Large intestine (tissue), 3 donors: Measurements from ENCODE around the gene TLCD3B. TPM values are rescaled to one million over a fixed set of nuclear protein-coding genes. Genes with fewer than 3 reads are reported as not detected.

Experiments used
- DNase-seq, 2 donors: peaks; one replicate each; pipeline versions ENCODE4 v3.0.0 to v3.0.0-alpha.2; 2013
- H3K27ac ChIP-seq: one replicate; pipeline ENCODE4 v1.5.1; 2013; ENCODE audit warnings: low read length
- H3K27me3 ChIP-seq: 2 replicates; pipeline ENCODE4 v1.6.1; 2013; ENCODE audit warnings: low read length; ENCODE audit not compliant: control insufficient read depth, insufficient read depth
- H3K36me3 ChIP-seq: 2 replicates; pipeline ENCODE4 v1.6.1; 2013; ENCODE audit warnings: low read length; ENCODE audit not compliant: control insufficient read depth, insufficient read depth
- H3K4me1 ChIP-seq: one replicate; pipeline ENCODE4 v1.6.1; 2013; ENCODE audit warnings: low read length; ENCODE audit not compliant: control insufficient read depth, insufficient read depth
- H3K4me3 ChIP-seq: one replicate; pipeline ENCODE4 v1.5.1; 2013; ENCODE audit warnings: low read length
- H3K9me3 ChIP-seq: one replicate; pipeline ENCODE4 v1.6.1; 2013; ENCODE audit warnings: mild to moderate bottlenecking, low read depth, low read length, moderate library complexity; ENCODE audit not compliant: control insufficient read depth
- WGBS: methylation state at CpG from one replicate; pipeline ENCODE4 v1.1.5; 2013; ENCODE audit warnings: low lambda C conversion rate; ENCODE audit not compliant: insufficient coverage; 5-methylcytosine and 5-hydroxymethylcytosine counted together
- polyA plus RNA-seq: library from polyadenylated mRNA; unstranded; fragments of 120-200 nt; gene quantifications from one replicate; pipeline ENCODE4 v1.2.1, GENCODE V29; 2013

The TLCD3B gene
- polyA plus RNA-seq, 1 donor: 3.2 TPM

GRCh38 chr16:29978564-29979270 lies 52.4 kb downstream of the TLCD3B start:
- no CpG with 5 or more reads among the region's 9 CpGs for WGBS
- Histone ChIP-seq H3K36me3 (peaks cover 65% of the 10 kb centered on the region), H3K4me1 (peaks cover 13% of the 10 kb centered on the region), H3K27me3 (no peaks in the 10 kb centered on the region), H3K9me3 (no peaks in the 10 kb centered on the region), H3K4me3 (no peak overlapping the region), H3K27ac (no peak overlapping the region)
- DNase-seq: no peak

DNA sequence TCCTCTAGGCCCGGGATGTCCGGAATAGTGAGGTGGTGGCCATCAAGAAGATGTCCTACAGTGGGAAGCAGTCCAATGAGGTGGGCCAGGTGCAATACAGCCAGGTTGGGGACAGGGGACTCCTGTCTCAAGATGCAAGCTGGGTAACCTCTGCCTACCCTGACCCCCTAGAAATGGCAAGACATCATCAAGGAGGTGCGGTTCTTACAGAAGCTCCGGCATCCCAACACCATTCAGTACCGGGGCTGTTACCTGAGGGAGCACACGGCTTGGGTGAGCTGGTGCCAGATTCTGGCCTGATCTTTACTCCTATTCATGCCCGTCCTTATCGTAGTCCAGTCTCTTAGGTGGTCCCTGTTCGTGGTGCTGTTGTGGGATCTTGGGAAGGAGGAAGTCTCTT lies 53.0 kb downstream of the TLCD3B start:
- no CpG with 5 or more reads among the region's 9 CpGs for WGBS

GRCh38 chr16:29977063-29977825 lies 53.8 kb downstream of the TLCD3B start:
- no CpG with 5 or more reads among the region's 9 CpGs for WGBS
- Histone ChIP-seq H3K36me3 (peaks cover 53% of the 10 kb centered on the region), H3K27me3 (no peaks in the 10 kb centered on the region), H3K9me3 (no peaks in the 10 kb centered on the region), H3K4me1 (peaks cover 16% of the 10 kb centered on the region), H3K4me3 (no peak overlapping the region), H3K27ac (no peak overlapping the region)
- no peak for DNase-seq

More for the DNA sequence above, 53.0 kb downstream of the TLCD3B start:
- no peak overlapping the region for H3K27ac ChIP-seq
- no peak overlapping the region for H3K4me3 ChIP-seq
- no peak for DNase-seq
- no peaks in the 10 kb centered on the region for H3K27me3 ChIP-seq
- H3K4me1 ChIP-seq: peaks cover 16% of the 10 kb centered on the region
- H3K36me3 ChIP-seq: peaks cover 58% of the 10 kb centered on the region
- no peaks in the 10 kb centered on the region for H3K9me3 ChIP-seq

DNA sequence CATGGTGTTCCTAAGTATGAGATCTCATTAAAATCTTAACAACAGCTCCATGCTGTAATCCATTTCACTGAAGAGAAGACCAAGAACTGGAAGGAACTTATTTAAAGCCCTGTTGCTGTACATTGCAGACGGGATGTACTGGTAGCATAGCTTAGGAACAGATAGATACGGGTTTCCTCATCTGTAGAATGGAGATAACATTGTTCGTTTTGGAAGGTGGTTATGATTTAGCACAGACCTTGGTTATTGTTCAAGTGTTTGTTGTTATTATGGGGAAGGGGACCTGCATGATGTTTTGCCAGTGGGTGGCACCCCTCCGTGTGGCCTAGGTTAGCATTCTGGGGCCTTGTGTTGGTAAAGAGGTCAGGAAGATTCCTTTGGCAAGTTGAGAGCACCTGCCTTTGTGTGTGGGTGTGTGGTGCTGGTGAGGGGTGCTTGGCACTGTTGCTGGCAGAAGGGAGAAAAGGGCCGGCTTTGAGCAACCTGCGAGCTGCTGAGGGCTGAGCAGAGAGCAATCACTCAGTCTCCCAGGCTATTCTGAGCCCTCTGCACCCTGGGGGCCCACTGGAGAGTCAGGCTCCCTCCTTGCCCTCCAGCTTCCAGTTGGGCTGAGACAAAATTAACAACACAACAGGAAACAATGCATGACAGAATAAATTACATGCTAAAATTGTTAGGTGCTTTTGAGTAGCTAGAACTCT lies 55.1 kb downstream of the TLCD3B start:
- peaks cover 41% of the 10 kb centered on the region for H3K36me3 ChIP-seq
- no CpG with 5 or more reads among the region's 6 CpGs for WGBS
- H3K4me3 ChIP-seq: peak overlapping the region; percentile 96
- no peaks in the 10 kb centered on the region for H3K9me3 ChIP-seq
- no peaks in the 10 kb centered on the region for H3K27me3 ChIP-seq
- no peak overlapping the region for H3K27ac ChIP-seq
- peaks cover 16% of the 10 kb centered on the region for H3K4me1 ChIP-seq
- DNase-seq: no peak

DNA sequence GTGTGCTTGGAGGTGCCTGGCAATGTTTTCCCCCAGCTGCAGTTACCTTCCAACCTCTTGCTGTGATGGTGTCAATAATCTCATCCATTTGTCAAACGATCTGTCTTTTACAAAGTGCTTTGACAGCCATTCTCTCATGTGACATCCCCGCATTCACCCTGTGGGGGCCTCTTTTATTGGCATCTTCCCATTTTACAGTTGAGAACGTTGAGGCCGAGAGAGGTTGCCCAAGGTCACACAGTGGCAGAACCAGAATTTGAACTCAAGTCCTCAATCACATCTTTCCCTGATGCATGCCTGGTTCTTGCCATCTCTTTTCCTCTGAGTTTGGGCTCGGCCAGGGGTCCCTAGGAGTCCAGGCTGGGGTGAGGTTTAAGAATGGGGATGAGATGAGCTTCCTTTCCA lies 55.9 kb downstream of the TLCD3B start:
- H3K27me3 ChIP-seq: no peaks in the 10 kb centered on the region
- no peak for DNase-seq
- H3K9me3 ChIP-seq: no peaks in the 10 kb centered on the region
- H3K4me3 ChIP-seq: peak overlapping the region; percentile 96
- peaks cover 16% of the 10 kb centered on the region for H3K4me1 ChIP-seq
- no peak overlapping the region for H3K27ac ChIP-seq
- peaks cover 34% of the 10 kb centered on the region for H3K36me3 ChIP-seq
- WGBS: no CpG with 5 or more reads among the region's 5 CpGs

Other genes with a start within 250 kb of the TLCD3B start
- 40.9 TPM for gene KIF22, start 240.5 kb downstream of the TLCD3B start, polyA plus RNA-seq
- gene MAZ, start 224.7 kb downstream of the TLCD3B start, polyA plus RNA-seq: 236 TPM
- gene PRRT2, start 219.1 kb downstream of the TLCD3B start, polyA plus RNA-seq: 12.8 TPM
- 36.4 TPM for gene PAGR1, start 215.1 kb downstream of the TLCD3B start, polyA plus RNA-seq
- 128 TPM for gene MVP, start 210.8 kb downstream of the TLCD3B start, polyA plus RNA-seq
- 68.7 TPM for gene CDIPT, start 168.0 kb downstream of the TLCD3B start, polyA plus RNA-seq
- 52.3 TPM for gene SEZ6L2, start 131.7 kb downstream of the TLCD3B start, polyA plus RNA-seq
- 15.0 TPM for gene ASPHD1, start 130.8 kb downstream of the TLCD3B start, polyA plus RNA-seq
- gene KCTD13, start 105.0 kb downstream of the TLCD3B start, polyA plus RNA-seq: 30.4 TPM
- 160 TPM for gene TMEM219, start 69.2 kb downstream of the TLCD3B start, polyA plus RNA-seq
- gene TAOK2, start 57.4 kb downstream of the TLCD3B start, polyA plus RNA-seq: 46.6 TPM
- 12.0 TPM for gene HIRIP3, start 35.7 kb downstream of the TLCD3B start, polyA plus RNA-seq
- gene INO80E, start 35.0 kb downstream of the TLCD3B start, polyA plus RNA-seq: 60.5 TPM
- gene DOC2A, start 20.2 kb downstream of the TLCD3B start, polyA plus RNA-seq: 4.2 TPM
- not detected for gene C16orf92, start 8.1 kb downstream of the TLCD3B start, polyA plus RNA-seq
- gene ALDOA, start 34.5 kb upstream of the TLCD3B start, polyA plus RNA-seq: 421 TPM
- 97.9 TPM for gene PPP4C, start 44.7 kb upstream of the TLCD3B start, polyA plus RNA-seq
- 1.4 TPM for gene TBX6, start 60.7 kb upstream of the TLCD3B start, polyA plus RNA-seq
- gene YPEL3, start 64.9 kb upstream of the TLCD3B start, polyA plus RNA-seq: 64.5 TPM
- 18.1 TPM for gene GDPD3, start 82.3 kb upstream of the TLCD3B start, polyA plus RNA-seq
- gene MAPK3, start 91.9 kb upstream of the TLCD3B start, polyA plus RNA-seq: 165 TPM
- gene CORO1A, start 152.3 kb upstream of the TLCD3B start, polyA plus RNA-seq: 36.7 TPM
- 57.9 TPM for gene BOLA2B, start 162.4 kb upstream of the TLCD3B start, polyA plus RNA-seq
- gene SLX1A, start 162.6 kb upstream of the TLCD3B start, polyA plus RNA-seq: 74.9 TPM
- gene SULT1A3, start 168.0 kb upstream of the TLCD3B start, polyA plus RNA-seq: 46.4 TPM
- 17.6 TPM for gene NPIPB13, start 217.2 kb upstream of the TLCD3B start, polyA plus RNA-seq